SK-N-SH (cell line): ENCODE results near the gene NBEAL2. TPM values are rescaled to one million over a fixed set of nuclear protein-coding genes. Genes with fewer than 3 reads are reported as not detected.

Source experiments
- CTCF ChIA-PET: fragments of 300-600, 350-600 bp; formaldehyde crosslinking; extraction: SDS; loops from one replicate; lab custom pipeline; 2021; lab: Yijun Ruan, JAX
- POLR2A ChIA-PET: fragments of 350-600 bp; sonication (Branson Sonifier 250); formaldehyde crosslinking; extraction: SDS; loops from one replicate; lab custom pipeline; 2020; ENCODE audit warnings: antibody characterized with exemption, inconsistent platforms; lab: Yijun Ruan, JAX
- DNase-seq: peaks from one replicate; pipeline ENCODE4 v3.0.0; 2012
- H2AFZ ChIP-seq: fragments of 200-600 bp; sonication (generic); 2 replicates; pipeline ENCODE4 v1.8.1; 2016; ENCODE audit warnings: antibody characterized with exemption, mild to moderate bottlenecking, low read depth
- H3F3A ChIP-seq: fragments of 200-600 bp; sonication (generic); replicated peaks from 2 replicates; pipeline ENCODE3; 2016; ENCODE audit warnings: antibody characterized with exemption, mild to moderate bottlenecking; ENCODE audit not compliant: insufficient read depth
- H3K27ac ChIP-seq, 2 experiments: fragments of 200-500 bp in 1 of 2; fragments of 200-600 bp in 1 of 2; sonication (Bioruptor generic) in 1 of 2; sonication (generic), shearing (Covaris generic) in 1 of 2; 2 replicates each; pipeline versions ENCODE4 v1.5.1 to v1.6.1; 2014 to 2016; ENCODE audit warnings: low read depth in 2 of 2, inconsistent platforms in 1 of 2, low read length in 1 of 2, mild to moderate bottlenecking in 1 of 2, mixed read lengths in 1 of 2
- H3K27me3 ChIP-seq: fragments of 200-600 bp; sonication (generic), shearing (Covaris generic); 2 replicates; pipeline ENCODE4 v1.6.1; 2016; ENCODE audit warnings: mixed run types; ENCODE audit not compliant: insufficient read depth
- H3K36me3 ChIP-seq, 2 experiments: fragments of 200-500 bp in 1 of 2; fragments of 200-600 bp in 1 of 2; sonication (Bioruptor generic) in 1 of 2; sonication (generic) in 1 of 2; replicated peaks in 1 of 2; 2 replicates each; pipeline versions ENCODE3 to v1.5.1; 2014 to 2016; ENCODE audit warnings: low read length in 1 of 2, mild to moderate bottlenecking in 1 of 2; ENCODE audit not compliant: insufficient read depth in 2 of 2, control insufficient read depth in 1 of 2
- H3K4me1 ChIP-seq, 2 experiments: fragments of 200-500 bp in 1 of 2; fragments of 200-600 bp in 1 of 2; sonication (Bioruptor generic) in 1 of 2; sonication (generic), shearing (Covaris generic) in 1 of 2; 2 replicates each; pipeline versions ENCODE4 v1.5.1 to v1.6.1; 2014 to 2016; ENCODE audit warnings: low read depth in 1 of 2, low read length in 1 of 2, mixed run types in 1 of 2; ENCODE audit not compliant: insufficient read depth in 2 of 2, control insufficient read depth in 1 of 2
- H3K4me2 ChIP-seq: fragments of 200-600 bp; sonication (generic), shearing (Covaris generic); 2 replicates; pipeline ENCODE4 v1.6.1; 2017; ENCODE audit warnings: mixed run types
- H3K4me3 ChIP-seq, 2 experiments: fragments of 200-500 bp in 1 of 2; fragments of 200-600 bp in 1 of 2; sonication (Bioruptor generic) in 1 of 2; sonication (generic), shearing (Covaris generic) in 1 of 2; 2 replicates each; pipeline versions ENCODE4 v1.5.1 to v1.8.1; 2014 to 2016; ENCODE audit warnings: low read depth in 2 of 2, inconsistent platforms in 1 of 2, low read length in 1 of 2, mild to moderate bottlenecking in 1 of 2, mixed read lengths in 1 of 2, moderate library complexity in 1 of 2
- H3K79me2 ChIP-seq: fragments of 200-600 bp; sonication (generic); 2 replicates; pipeline ENCODE4 v1.8.1; 2017; ENCODE audit warnings: mild to moderate bottlenecking; ENCODE audit not compliant: insufficient read depth
- H3K9ac ChIP-seq: fragments of 200-600 bp; sonication (generic); 2 replicates; pipeline ENCODE4 v1.6.1; 2017; ENCODE audit warnings: mixed run types
- H3K9me2 ChIP-seq: fragments of 200-600 bp; sonication (generic); 2 replicates; pipeline ENCODE4 v1.6.1; 2017; ENCODE audit warnings: mixed run types
- H3K9me3 ChIP-seq: fragments of 200-600 bp; sonication (generic); 2 replicates; pipeline ENCODE4 v1.6.1; 2017; ENCODE audit warnings: mixed run types, mild to moderate bottlenecking, moderate library complexity
- H4K20me1 ChIP-seq: fragments of 200-600 bp; sonication (generic); 2 replicates; pipeline ENCODE4 v1.6.1; 2017; ENCODE audit warnings: mild to moderate bottlenecking, mixed run types; ENCODE audit not compliant: insufficient read depth
- CHD2 ChIP-seq: fragments of 150-350 bp; IDR thresholded peaks from 2 replicates; pipeline ENCODE4 v1.6.1; 2018; ENCODE audit warnings: low read length; ENCODE audit not compliant: partially characterized antibody
- CTCF ChIP-seq: fragments of 200-600 bp; sonication (generic); IDR thresholded peaks from 2 replicates; pipeline ENCODE4 v1.6.1; 2017; ENCODE audit warnings: antibody characterized with exemption, mild to moderate bottlenecking, moderate library complexity
- FOXJ3 ChIP-seq: sonication (generic); formaldehyde crosslinking; IDR thresholded peaks from 2 replicates; pipeline ENCODE4 v1.5.1; 2020; ENCODE audit warnings: mild to moderate bottlenecking, missing genetic modification reagents
- MAX ChIP-seq: IDR thresholded peaks from 2 replicates; pipeline ENCODE4 v1.4.0; 2012; ENCODE audit warnings: low read depth
- MXI1 ChIP-seq: IDR thresholded peaks from 2 replicates; pipeline ENCODE4 v1.6.1; 2012; ENCODE audit warnings: mild to moderate bottlenecking, low read depth, low read length, improper control_type of control experiment
- POLR2AphosphoS5 ChIP-seq: IDR thresholded peaks from 2 replicates; pipeline ENCODE4 v1.6.1; 2012; ENCODE audit warnings: low read depth, low read length
- REST ChIP-seq: IDR thresholded peaks from 2 replicates; pipeline ENCODE4 v1.6.1; 2012; ENCODE audit warnings: mild to moderate bottlenecking, low read depth, low read length, moderate library complexity
- RFX5 ChIP-seq: IDR thresholded peaks from 2 replicates; pipeline ENCODE4 v1.6.1; 2012; ENCODE audit warnings: mild to moderate bottlenecking, improper control_type of control experiment, low read length
- TEAD4 ChIP-seq: IDR thresholded peaks from 2 replicates; pipeline ENCODE4 v1.4.0; 2012; ENCODE audit warnings: mild to moderate bottlenecking, borderline replicate concordance; ENCODE audit not compliant: insufficient read depth
- USF2 ChIP-seq: fragments of 150-350 bp; IDR thresholded peaks from 2 replicates; pipeline ENCODE4 v1.6.1; 2017; ENCODE audit warnings: antibody characterized with exemption, low read length, low read depth, borderline replicate concordance
- WGBS: methylation state at CpG from one replicate; pipeline ENCODE4 v1.1.6; 2017; ENCODE audit warnings: low lambda C conversion rate; 5-methylcytosine and 5-hydroxymethylcytosine counted together
- polyA plus RNA-seq, 3 experiments: library from polyadenylated mRNA; depleted of rRNA; stranded (reverse); fragments of >200 nt; gene quantifications; 2 replicates each; pipeline ENCODE4 v1.2.3, GENCODE V29; 2012
- TF ChIP-seq, protein P1 (sequence below): IDR thresholded peaks from 2 replicates; pipeline ENCODE4 v1.4.0; 2012; ENCODE audit warnings: low read depth, borderline replicate concordance

The NBEAL2 gene
- polyA plus RNA-seq, 1 of the 3 experiments (the other 2 are of a cell fraction), result 20.3 TPM

DNA sequence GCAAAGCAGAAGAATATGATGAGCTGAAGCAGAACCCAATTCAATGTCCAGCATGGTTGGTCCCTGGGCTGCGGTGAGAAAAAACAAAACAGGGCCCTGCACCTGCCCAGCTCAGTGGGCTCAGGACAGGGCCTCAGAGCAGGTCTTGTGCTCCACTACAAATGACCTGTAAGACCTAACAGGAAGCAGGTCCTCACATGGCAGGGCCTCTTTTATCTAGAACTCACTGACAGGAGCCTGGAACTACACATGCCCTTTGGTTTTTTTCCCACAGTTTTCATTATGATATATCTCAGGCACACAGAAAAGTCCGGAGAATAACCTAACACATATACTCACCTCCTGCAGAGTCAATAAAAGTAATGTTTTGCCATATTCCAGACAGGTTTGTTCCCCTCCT lies 41.3 kb upstream of the NBEAL2 start (continued):
- TF ChIP-seq REST, result no peak
- no peak for TF ChIP-seq RFX5

DNA sequence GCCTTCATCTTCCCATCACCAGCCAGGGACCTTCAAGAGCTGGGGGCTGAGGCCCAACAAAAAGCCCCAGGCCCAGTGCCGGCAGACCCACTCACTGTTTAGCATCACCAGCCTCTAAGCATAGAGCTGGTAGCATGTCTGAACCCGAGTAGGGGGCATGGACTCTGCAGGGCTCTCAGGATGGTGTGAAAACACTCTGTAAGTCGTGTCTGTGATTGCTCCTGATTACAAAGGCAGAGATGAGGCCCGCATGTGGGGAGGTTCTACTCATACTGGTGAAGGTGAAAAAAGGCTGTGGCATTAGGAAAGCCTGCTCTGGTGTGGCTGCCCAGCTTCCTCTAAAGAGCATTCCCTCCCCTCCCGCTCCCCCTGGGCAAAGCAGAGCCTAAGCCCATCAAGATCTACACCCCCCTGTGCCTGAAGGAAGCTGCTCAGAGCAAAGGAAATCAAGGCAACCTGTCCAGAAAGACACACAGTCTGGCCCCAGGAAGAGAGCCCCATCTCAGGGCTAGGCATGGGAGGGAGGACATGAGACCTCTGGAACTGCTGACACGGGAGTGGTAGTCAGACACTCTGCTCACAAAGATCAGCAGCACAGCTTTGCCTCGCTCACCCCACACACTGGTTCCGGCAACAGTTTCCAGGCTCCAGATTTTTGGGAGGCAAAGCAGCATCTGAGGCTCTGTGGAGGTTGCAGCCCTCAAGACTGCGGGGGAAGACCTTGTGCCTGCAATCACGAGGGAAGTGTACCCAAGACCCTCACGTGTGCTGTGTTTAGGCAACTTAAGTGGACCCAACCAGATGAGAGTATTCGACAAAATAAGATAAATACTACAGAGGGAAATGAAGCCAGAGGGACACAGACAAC lies 39.7 kb upstream of the NBEAL2 start:
- TF ChIP-seq TEAD4 (no peak), MXI1 (no peak), CTCF (no peak), MAX (no peak), CHD2 (no peak), POLR2AphosphoS5 (no peak), RFX5 (no peak), REST (no peak), FOXJ3 (CRISPR knock-in tag) (no peak), USF2 (no peak)
- TF ChIP-seq, protein P1, sequence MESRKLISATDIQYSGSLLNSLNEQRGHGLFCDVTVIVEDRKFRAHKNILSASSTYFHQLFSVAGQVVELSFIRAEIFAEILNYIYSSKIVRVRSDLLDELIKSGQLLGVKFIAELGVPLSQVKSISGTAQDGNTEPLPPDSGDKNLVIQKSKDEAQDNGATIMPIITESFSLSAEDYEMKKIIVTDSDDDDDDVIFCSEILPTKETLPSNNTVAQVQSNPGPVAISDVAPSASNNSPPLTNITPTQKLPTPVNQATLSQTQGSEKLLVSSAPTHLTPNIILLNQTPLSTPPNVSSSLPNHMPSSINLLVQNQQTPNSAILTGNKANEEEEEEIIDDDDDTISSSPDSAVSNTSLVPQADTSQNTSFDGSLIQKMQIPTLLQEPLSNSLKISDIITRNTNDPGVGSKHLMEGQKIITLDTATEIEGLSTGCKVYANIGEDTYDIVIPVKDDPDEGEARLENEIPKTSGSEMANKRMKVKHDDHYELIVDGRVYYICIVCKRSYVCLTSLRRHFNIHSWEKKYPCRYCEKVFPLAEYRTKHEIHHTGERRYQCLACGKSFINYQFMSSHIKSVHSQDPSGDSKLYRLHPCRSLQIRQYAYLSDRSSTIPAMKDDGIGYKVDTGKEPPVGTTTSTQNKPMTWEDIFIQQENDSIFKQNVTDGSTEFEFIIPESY, result no peak
- TF ChIP-seq, all 33 proteins: peak for 0
- Histone ChIP-seq H3K4me1 (peaks cover 23 to 24% of the 10 kb centered on the region in 2 experiments), H3F3A (peaks cover 22% of the 10 kb centered on the region), H3K9me3 (no peaks in the 10 kb centered on the region), H3K9me2 (no peaks in the 10 kb centered on the region), H2AFZ (no peak overlapping the region), H3K27ac (no peak overlapping the region; a peak in 1 of 4 replicates), H4K20me1 (peaks cover 32% of the 10 kb centered on the region), H3K4me3 (no peak overlapping the region), H3K79me2 (peaks cover 80% of the 10 kb centered on the region), H3K4me2 (no peak overlapping the region), H3K36me3 (peaks cover 9 to 42% of the 10 kb centered on the region in 2 experiments), H3K27me3 (no peaks in the 10 kb centered on the region), H3K9ac (no peak overlapping the region)
- 96% methylated on average over 6 of the region's 12 CpGs for WGBS
- CTCF ChIA-PET, result interaction anchor here (1.9 kb wide), 1 partner anchor 16 kb away, joined by 8 read pairs; no protein-coding TSS in a partner anchor
- POLR2A ChIA-PET, result no interaction called here
- DNase-seq, result no peak
